ENCODE data around the gene DNAH6.

Gene DNAH6

GRCh38 chr2:84478867-84479266 is 37.4 kb upstream of the DNAH6 start:
- TF ChIP-seq EZH2phosphoT487 (conservative IDR thresholded peaks at IDR 0.05; ENCODE audit: low read length) (no peak), CTCF (IDR thresholded peaks at IDR 0.05; ENCODE audit: insufficient read depth, low read length, poor library complexity, severe bottlenecking) (no peak)
- H3K9me2 ChIP-seq (replicated peaks; ENCODE audit: insufficient read depth, low read length): no peaks in the 10 kb centered on the region
- no peak overlapping the region for H2AFZ ChIP-seq (ENCODE audit: low read depth, low read length, severe bottlenecking)
- no peak overlapping the region for H3K9ac ChIP-seq (ENCODE audit: low read length)
- H3K4me3 ChIP-seq (ENCODE audit: insufficient read depth, low read length, poor library complexity, severe bottlenecking): no peak overlapping the region
- H3K79me2 ChIP-seq (ENCODE audit: insufficient read depth, low read length): no peaks in the 10 kb centered on the region
- H3K27ac ChIP-seq (ENCODE audit: low read depth, low read length): no peak overlapping the region
- no peaks in the 10 kb centered on the region for H4K20me1 ChIP-seq (ENCODE audit: low read depth, low read length)
- no peaks in the 10 kb centered on the region for H3K36me3 ChIP-seq (ENCODE audit: low read length)
- no peaks in the 10 kb centered on the region for H3F3A ChIP-seq (ENCODE audit: insufficient read depth)
- H3K27me3 ChIP-seq (ENCODE audit: low read length): no peaks in the 10 kb centered on the region
- no peak overlapping the region for H3K4me2 ChIP-seq (ENCODE audit: low read depth, low read length, poor library complexity, severe bottlenecking)
- H3K9me3 ChIP-seq (ENCODE audit: insufficient read depth, low read length): peaks cover 4% of the 10 kb centered on the region; the same call in 1 of the 2 replicates

GRCh38 chr2:84481702-84482101 is 34.6 kb upstream of the DNAH6 start:
- H3F3A ChIP-seq (ENCODE audit: insufficient read depth): no peaks in the 10 kb centered on the region
- H4K20me1 ChIP-seq (ENCODE audit: low read depth, low read length): no peaks in the 10 kb centered on the region
- H3K36me3 ChIP-seq (ENCODE audit: low read length): no peaks in the 10 kb centered on the region
- no peaks in the 10 kb centered on the region for H3K27me3 ChIP-seq (ENCODE audit: low read length)
- H3K9me2 ChIP-seq (replicated peaks; ENCODE audit: insufficient read depth, low read length): no peaks in the 10 kb centered on the region
- H3K9me3 ChIP-seq (ENCODE audit: insufficient read depth, low read length): peaks cover 4% of the 10 kb centered on the region; the same call in 1 of the 2 replicates
- no peak overlapping the region for H2AFZ ChIP-seq (ENCODE audit: low read depth, low read length, severe bottlenecking)
- H3K4me3 ChIP-seq (ENCODE audit: insufficient read depth, low read length, poor library complexity, severe bottlenecking): no peak overlapping the region
- H3K27ac ChIP-seq (ENCODE audit: low read depth, low read length): no peak overlapping the region
- TF ChIP-seq EZH2phosphoT487 (conservative IDR thresholded peaks at IDR 0.05; ENCODE audit: low read length) (no peak), CTCF (IDR thresholded peaks at IDR 0.05; ENCODE audit: insufficient read depth, low read length, poor library complexity, severe bottlenecking) (no peak)
- H3K79me2 ChIP-seq (ENCODE audit: insufficient read depth, low read length): no peaks in the 10 kb centered on the region
- H3K4me2 ChIP-seq (ENCODE audit: low read depth, low read length, poor library complexity, severe bottlenecking): no peak overlapping the region
- no peak overlapping the region for H3K9ac ChIP-seq (ENCODE audit: low read length)

GRCh38 chr2:84482603-84483002 is 33.7 kb upstream of the DNAH6 start:
- peaks cover under 1% of the 10 kb centered on the region; the same call in 1 of the 2 replicates for H3K9me3 ChIP-seq (ENCODE audit: insufficient read depth, low read length)
- H3K27ac ChIP-seq (ENCODE audit: low read depth, low read length): no peak overlapping the region
- no peaks in the 10 kb centered on the region for H3K27me3 ChIP-seq (ENCODE audit: low read length)
- no peaks in the 10 kb centered on the region for H3F3A ChIP-seq (ENCODE audit: insufficient read depth)
- no peaks in the 10 kb centered on the region for H4K20me1 ChIP-seq (ENCODE audit: low read depth, low read length)
- no peaks in the 10 kb centered on the region for H3K36me3 ChIP-seq (ENCODE audit: low read length)
- no peak overlapping the region for H3K4me3 ChIP-seq (ENCODE audit: insufficient read depth, low read length, poor library complexity, severe bottlenecking)
- H3K9ac ChIP-seq (ENCODE audit: low read length): no peak overlapping the region
- no peak overlapping the region for H2AFZ ChIP-seq (ENCODE audit: low read depth, low read length, severe bottlenecking)
- no peak for TF ChIP-seq EZH2phosphoT487 (conservative IDR thresholded peaks at IDR 0.05; ENCODE audit: low read length)
- TF ChIP-seq CTCF (IDR thresholded peaks at IDR 0.05; ENCODE audit: insufficient read depth, low read length, poor library complexity, severe bottlenecking): no peak
- no peaks in the 10 kb centered on the region for H3K79me2 ChIP-seq (ENCODE audit: insufficient read depth, low read length)
- no peaks in the 10 kb centered on the region for H3K9me2 ChIP-seq (replicated peaks; ENCODE audit: insufficient read depth, low read length)
- no peak overlapping the region for H3K4me2 ChIP-seq (ENCODE audit: low read depth, low read length, poor library complexity, severe bottlenecking)
